ENCODE data around the gene TMEM80. TPM values are rescaled to one million over a fixed set of nuclear protein-coding genes. Genes with fewer than 3 reads are reported as not detected.

The TMEM80 gene
- total RNA-seq, 1 donor from 2014 or later: 37.4 TPM

GRCh38 chr11:673866-674265 is 21.8 kb upstream of the TMEM80 start:
- peaks cover 19% of the 10 kb centered on the region for H3K36me3 Mint-ChIP-seq
- no peak overlapping the region for H3K27ac Mint-ChIP-seq
- H3K9me3 Mint-ChIP-seq: no peaks in the 10 kb centered on the region
- no peaks in the 10 kb centered on the region for H3K27me3 Mint-ChIP-seq
- no peak for DNase-seq (ENCODE audit: extremely low spot score, unreplicated experiment)
- no peak overlapping the region for H3K4me3 Mint-ChIP-seq
- H3K4me1 Mint-ChIP-seq (ENCODE audit: unreplicated experiment): no peaks in the 10 kb centered on the region
- TF ChIP-seq CTCF (conservative IDR thresholded peaks at IDR 0.05): no peak

- Mint-ChIP-seq H3K36me3 (peaks cover 19% of the 10 kb centered on the region), H3K9me3 (no peaks in the 10 kb centered on the region), H3K4me3 (no peak overlapping the region), H3K4me1 (ENCODE audit: unreplicated experiment) (no peaks in the 10 kb centered on the region), H3K27me3 (no peaks in the 10 kb centered on the region), H3K27ac (no peak overlapping the region)
- TF ChIP-seq CTCF (conservative IDR thresholded peaks at IDR 0.05): no peak
- DNase-seq (ENCODE audit: extremely low spot score, unreplicated experiment): no peak
These were observed 21.2 kb upstream of the TMEM80 start for GRCh38 chr11:674406-674805.

GRCh38 chr11:678297-678696 is 17.3 kb upstream of the TMEM80 start:
- no peaks in the 10 kb centered on the region for H3K27me3 Mint-ChIP-seq
- H3K4me1 Mint-ChIP-seq (ENCODE audit: unreplicated experiment): no peaks in the 10 kb centered on the region
- no peak for DNase-seq (ENCODE audit: extremely low spot score, unreplicated experiment)
- no peaks in the 10 kb centered on the region for H3K9me3 Mint-ChIP-seq
- peaks cover 25% of the 10 kb centered on the region for H3K36me3 Mint-ChIP-seq
- no peak overlapping the region for H3K4me3 Mint-ChIP-seq
- H3K27ac Mint-ChIP-seq: no peak overlapping the region
- no peak for TF ChIP-seq CTCF (conservative IDR thresholded peaks at IDR 0.05)

- Mint-ChIP-seq H3K27me3 (no peaks in the 10 kb centered on the region), H3K4me1 (ENCODE audit: unreplicated experiment) (no peaks in the 10 kb centered on the region), H3K36me3 (peaks cover 27% of the 10 kb centered on the region), H3K4me3 (no peak overlapping the region), H3K9me3 (no peaks in the 10 kb centered on the region), H3K27ac (no peak overlapping the region)
- DNase-seq (ENCODE audit: extremely low spot score, unreplicated experiment): no peak
- TF ChIP-seq CTCF (conservative IDR thresholded peaks at IDR 0.05): no peak
These were observed 16.1 kb upstream of the TMEM80 start for GRCh38 chr11:679271-680207.

- DNase-seq (ENCODE audit: extremely low spot score, unreplicated experiment): no peak
- H3K27me3 Mint-ChIP-seq: no peaks in the 10 kb centered on the region
- no peak for TF ChIP-seq CTCF (conservative IDR thresholded peaks at IDR 0.05)
- H3K4me1 Mint-ChIP-seq (ENCODE audit: unreplicated experiment): no peaks in the 10 kb centered on the region
- H3K9me3 Mint-ChIP-seq: no peaks in the 10 kb centered on the region
- H3K4me3 Mint-ChIP-seq: no peak overlapping the region
- H3K27ac Mint-ChIP-seq: no peak overlapping the region
- peaks cover 27% of the 10 kb centered on the region for H3K36me3 Mint-ChIP-seq
These were observed 15.1 kb upstream of the TMEM80 start for GRCh38 chr11:680476-680875.
